Endothelial cell of umbilical vein (primary cell): Measurements from ENCODE around the gene ADRM1. TPM values are rescaled to one million over a fixed set of nuclear protein-coding genes. Genes with fewer than 3 reads are reported as not detected.
A peak's percentile ranks its signal among the peaks of the same experiment; 100 is the strongest.

Experiments
- BruUV-seq: library from RNA; stranded (reverse); fragments of 400-500 nt; replicated peaks from 2 replicates; lab custom pipeline; 2021; lab: Mats Ljungman, UMichigan
- CTCF ChIA-PET: fragments of 300-600, 350-600 bp; sonication (Branson Sonifier 250); formaldehyde crosslinking; loops from one replicate; lab custom pipeline; 2021; ENCODE audit warnings: antibody characterized with exemption, inconsistent platforms; lab: Charles Lee
- POLR2A ChIA-PET: fragments of 300-600, 350-600 bp; sonication (Branson Sonifier 250); formaldehyde crosslinking; loops from one replicate; lab custom pipeline; 2021; ENCODE audit warnings: antibody characterized with exemption, inconsistent platforms; lab: Charles Lee
- DNase-seq: peaks from one replicate; pipeline ENCODE4 v3.0.0-alpha.2; 2011; ENCODE audit warnings: low read depth, low spot score
- FAIRE-seq: peaks from 2 replicates; lab custom pipeline; 2011; peaks lifted over from hg19 to GRCh38; lab: Jason Lieb, UNC
- H2AFZ ChIP-seq: 2 replicates; pipeline ENCODE4 v1.6.0; 2012; ENCODE audit warnings: low read depth, low read length, control low read depth, inconsistent platforms
- H3K27ac ChIP-seq: 2 replicates; pipeline ENCODE4 v1.5.1; 2011; ENCODE audit warnings: low read depth, mild to moderate bottlenecking, control low read depth, low read length, moderate library complexity; ENCODE audit not compliant: insufficient read depth
- H3K27me3 ChIP-seq, 2 experiments: 2 replicates each; pipeline versions ENCODE4 v1.6.0 to v1.6.1; 2011; ENCODE audit warnings: low read length in 2 of 2, mixed read lengths in 1 of 2; ENCODE audit not compliant: control insufficient read depth in 2 of 2, insufficient read depth in 2 of 2
- H3K36me3 ChIP-seq, 2 experiments: 2 replicates in 1 of 2; 3 replicates in 1 of 2; pipeline ENCODE4 v1.5.1; 2011; ENCODE audit warnings: low read length in 2 of 2, mild to moderate bottlenecking in 1 of 2, moderate library complexity in 1 of 2; ENCODE audit not compliant: control insufficient read depth in 2 of 2, insufficient read depth in 2 of 2; ENCODE audit errors: extremely low read depth in 1 of 2
- H3K4me1 ChIP-seq: 3 replicates; pipeline ENCODE4 v1.5.1; 2011; ENCODE audit warnings: mild to moderate bottlenecking, low read length; ENCODE audit not compliant: control insufficient read depth, insufficient read depth; ENCODE audit errors: extremely low read depth
- H3K4me2 ChIP-seq: 2 replicates; pipeline ENCODE4 v1.6.1; 2011; ENCODE audit warnings: low read length, control low read depth, mixed read lengths; ENCODE audit not compliant: insufficient read depth
- H3K4me3 ChIP-seq, 3 experiments: fragments of 200-600 bp in 1 of 3; sonication (generic), shearing (Covaris generic) in 1 of 3; replicated peaks in 1 of 3; 2 replicates each; pipeline ENCODE4 v1.5.1; 2011 to 2016; ENCODE audit warnings: control low read depth in 3 of 3, low read length in 3 of 3, mild to moderate bottlenecking in 2 of 3, inconsistent platforms in 1 of 3, low read depth in 1 of 3, moderate library complexity in 1 of 3; ENCODE audit not compliant: insufficient read depth in 1 of 3
- H3K79me2 ChIP-seq: 2 replicates; pipeline ENCODE4 v1.6.0; 2012; ENCODE audit warnings: low read length, inconsistent platforms; ENCODE audit not compliant: control insufficient read depth, insufficient read depth
- H3K9ac ChIP-seq: replicated peaks from 2 replicates; pipeline ENCODE3; 2011; ENCODE audit warnings: low read length, control low read depth; ENCODE audit not compliant: insufficient read depth; ENCODE audit errors: extremely low read depth
- H3K9me1 ChIP-seq: replicated peaks from 3 replicates; pipeline ENCODE4 v1.6.0; 2011; ENCODE audit warnings: mild to moderate bottlenecking, low read length; ENCODE audit not compliant: control insufficient read depth, insufficient read depth; ENCODE audit errors: extremely low read depth
- H3K9me3 ChIP-seq: replicated peaks from 2 replicates; pipeline ENCODE4 v1.5.1; 2012; ENCODE audit warnings: low read length, inconsistent platforms; ENCODE audit not compliant: control insufficient read depth, insufficient read depth
- H4K20me1 ChIP-seq: replicated peaks from 2 replicates; pipeline ENCODE3; 2011; ENCODE audit warnings: mild to moderate bottlenecking, low read length; ENCODE audit not compliant: control insufficient read depth, insufficient read depth; ENCODE audit errors: extremely low read depth
- CTCF ChIP-seq, 2 donors: IDR thresholded peaks; 1 replicate in 1 of 2; 2 replicates in 1 of 2; pipeline ENCODE4 v1.5.1; 2011; ENCODE audit warnings: low read length in 2 of 2, mild to moderate bottlenecking in 2 of 2, moderate library complexity in 2 of 2, control low read depth in 1 of 2, inconsistent platforms in 1 of 2, low read depth in 1 of 2; ENCODE audit not compliant: insufficient read depth in 1 of 2; ENCODE audit errors: extremely low read depth in 1 of 2
- EZH2 ChIP-seq: IDR thresholded peaks from 2 replicates; pipeline ENCODE4 v1.6.1; 2012; ENCODE audit warnings: borderline replicate concordance, low read depth, mild to moderate bottlenecking, moderate library complexity, low read length, inconsistent platforms; ENCODE audit not compliant: severe bottlenecking
- FOS ChIP-seq: IDR thresholded peaks from 2 replicates; pipeline ENCODE4 v1.6.1; 2011; ENCODE audit warnings: mild to moderate bottlenecking, low read length, moderate library complexity, borderline replicate concordance; ENCODE audit not compliant: insufficient read depth
- GATA2 ChIP-seq: IDR thresholded peaks from 2 replicates; pipeline ENCODE4 v1.7.0; 2011; ENCODE audit warnings: low read depth, mild to moderate bottlenecking, moderate library complexity, mixed read lengths, low read length; ENCODE audit not compliant: insufficient read length, insufficient read depth
- JUN ChIP-seq: IDR thresholded peaks from 2 replicates; pipeline ENCODE4 v1.6.1; 2011; ENCODE audit warnings: borderline replicate concordance, low read depth; ENCODE audit not compliant: insufficient read length, insufficient read depth
- MAX ChIP-seq: IDR thresholded peaks from 2 replicates; pipeline ENCODE4 v1.6.1; 2011; ENCODE audit not compliant: insufficient read depth, insufficient read length
- MYC ChIP-seq: IDR thresholded peaks from one replicate; pipeline ENCODE4 v1.6.1; 2011; ENCODE audit warnings: mild to moderate bottlenecking, low read depth, low read length
- POLR2A ChIP-seq: IDR thresholded peaks from 2 replicates; pipeline ENCODE4 v1.6.1; 2012; ENCODE audit warnings: low read depth, mild to moderate bottlenecking, control low read depth, low read length
- POLR2AphosphoS5 ChIP-seq: IDR thresholded peaks from 2 replicates; pipeline ENCODE4 v1.6.1; 2012; ENCODE audit warnings: low read depth, mild to moderate bottlenecking, control low read depth, low read length, moderate library complexity; ENCODE audit not compliant: insufficient read depth
- dilution Hi-C: fragments of 300-500 bp; cut with MboI; formaldehyde crosslinking; loops from one replicate; pipeline ENCODE4 v1.15.0; 2019; ENCODE audit warnings: low sequenced_read_pairs; ENCODE audit not compliant: extremely low pct_ligation_motif_present
- intact Hi-C: fragments of 100-400 bp; cut with micrococcal nuclease; formaldehyde crosslinking; loops from one replicate; pipeline ENCODE4 v1.10.0; 2022
- polyA plus RNA-seq, 4 experiments: library from polyadenylated mRNA; depleted of rRNA in 3 of 4; stranded (reverse) in 3 of 4; unstranded in 1 of 4; fragments of >200 nt; gene quantifications; 2 replicates each; pipeline versions ENCODE4 v1.2.1 to v1.2.3, GENCODE V29; 2011 to 2012; ENCODE audit warnings: missing spikeins in 1 of 4
- total RNA-seq: library from RNA; stranded (reverse); gene quantifications from 2 replicates; pipeline ENCODE4 v1.2.3, GENCODE V29; 2021

Gene ADRM1
- total and polyA plus RNA-seq, 2 donors (not counting 3 experiments of a cell fraction or from before 2014, with no cell fraction given), result 154 to 179 TPM

- intact Hi-C loops, result no loop called here
- BruUV-seq, result TSS peak; percentile 29
- DNase-seq (no peak), FAIRE-seq (no peak)
- no peak overlapping the region for H3K9ac ChIP-seq
- TF ChIP-seq EZH2, result no peak
- TF ChIP-seq CTCF (IDR thresholded peaks at IDR 0.05; ENCODE audit: extremely low read depth in 1 of 2, insufficient read depth in 1 of 2, low read depth in 1 of 2, low read length in 2 of 2), result no peak
- no peak for TF ChIP-seq POLR2A
- no peak for TF ChIP-seq POLR2AphosphoS5
- no peak for TF ChIP-seq MYC
- TF ChIP-seq FOS, result no peak
- no peak for TF ChIP-seq JUN
- no peak for TF ChIP-seq GATA2
- TF ChIP-seq MAX, result no peak
- dilution Hi-C loops, result no loop called here
- no peaks in the 10 kb centered on the region for H3K9me3 ChIP-seq
- H3K9me1 ChIP-seq, result no peaks in the 10 kb centered on the region
- ChIA-PET CTCF (no interaction called here), POLR2A (no interaction called here)
- no peaks in the 10 kb centered on the region for H3K79me2 ChIP-seq
- no peak overlapping the region for H3K4me3 ChIP-seq
- no peak overlapping the region for H2AFZ ChIP-seq
- peaks cover 2 to 12% of the 10 kb centered on the region in 2 experiments for H3K36me3 ChIP-seq
- no peak overlapping the region for H3K27ac ChIP-seq
- H3K4me2 ChIP-seq, result no peak overlapping the region
- H3K27me3 ChIP-seq, result no peaks in the 10 kb centered on the region
- no peaks in the 10 kb centered on the region for H3K4me1 ChIP-seq
- H4K20me1 ChIP-seq, result no peaks in the 10 kb centered on the region
Observed at GRCh38 chr20:62293946-62294345, 8.9 kb upstream of the ADRM1 start.
